Esophagus squamous epithelium (tissue), 4 donors: ENCODE measurements around the gene SOX9.

Experiments used
- CTCF ChIP-seq, 6 experiments: fragments of 450-650 bp in 4 of 6; fragments of 200-600 bp in 2 of 6; sonication (generic) in 2 of 6; IDR thresholded peaks; one replicate each; pipeline ENCODE4 v1.5.1; 2016 to 2019; ENCODE audit warnings: antibody characterized with exemption in 6 of 6, mild to moderate bottlenecking in 4 of 6, moderate library complexity in 4 of 6
- POLR2A ChIP-seq, 4 donors: fragments of 450-650 bp; IDR thresholded peaks; one replicate each; pipeline ENCODE4 v1.6.1; 2017; ENCODE audit warnings: antibody characterized with exemption in 4 of 4, mild to moderate bottlenecking in 4 of 4, moderate library complexity in 3 of 4

DNA sequence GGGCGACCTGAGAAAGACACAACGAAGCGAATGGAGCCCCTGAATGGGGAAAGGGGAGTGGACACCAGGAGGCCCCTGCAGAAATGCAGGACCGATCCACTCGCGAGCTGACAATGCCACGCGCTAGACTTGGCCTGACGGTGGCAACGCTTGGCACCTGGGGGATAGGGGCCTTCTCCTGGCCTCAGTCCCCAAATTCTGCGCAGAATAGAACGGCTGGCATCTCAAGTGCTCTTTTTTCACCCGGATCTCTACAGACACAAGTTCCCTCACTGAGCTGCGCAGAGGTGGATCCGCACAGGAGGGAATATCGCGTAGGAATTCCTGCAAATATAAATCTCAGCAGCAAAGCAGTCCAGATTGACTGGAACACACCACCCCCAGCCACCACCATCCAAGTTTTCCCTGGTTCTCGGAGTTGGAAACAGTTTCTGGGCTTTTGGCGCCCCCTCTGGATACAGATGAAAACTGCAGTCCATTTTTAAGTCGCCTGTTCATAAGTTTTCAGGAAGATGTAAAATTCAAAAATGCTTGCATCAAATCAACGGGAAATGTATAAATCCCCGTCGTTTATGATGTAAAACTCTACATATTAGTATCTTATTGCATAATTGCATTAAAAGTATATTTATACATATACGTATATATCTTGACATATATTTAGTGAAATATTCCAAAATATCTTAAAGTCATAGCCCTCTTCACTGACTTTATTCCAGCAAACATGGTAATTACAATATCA is 2.3 kb upstream of the SOX9 start:
- peak; percentile 41 to 90 (median 83) for TF ChIP-seq CTCF (IDR thresholded peaks at IDR 0.05)
- no peak for TF ChIP-seq POLR2A (IDR thresholded peaks at IDR 0.05)
